GM21367 (cell line): ENCODE results near the gene SLC26A5.
"Not testable (repeated sequence)": the region's sequence is repeated elsewhere in the genome, so short reads cannot be mapped to it uniquely, and the experiment has no call there.

Source experiments
- ATAC-seq: cut with Tn5 transposase; IDR thresholded peaks from one replicate; pipeline ENCODE4 v1.9.1; 2021; ENCODE audit not compliant: unreplicated experiment

SLC26A5 gene

GRCh38 chr7:103446049-103446520, at the start of gene SLC26A5:
SLC26A5 (minus strand) TSS chr7:103446207; CDS start chr7:103421514, 24,693 bp downstream.
- no peak for ATAC-seq

DNA sequence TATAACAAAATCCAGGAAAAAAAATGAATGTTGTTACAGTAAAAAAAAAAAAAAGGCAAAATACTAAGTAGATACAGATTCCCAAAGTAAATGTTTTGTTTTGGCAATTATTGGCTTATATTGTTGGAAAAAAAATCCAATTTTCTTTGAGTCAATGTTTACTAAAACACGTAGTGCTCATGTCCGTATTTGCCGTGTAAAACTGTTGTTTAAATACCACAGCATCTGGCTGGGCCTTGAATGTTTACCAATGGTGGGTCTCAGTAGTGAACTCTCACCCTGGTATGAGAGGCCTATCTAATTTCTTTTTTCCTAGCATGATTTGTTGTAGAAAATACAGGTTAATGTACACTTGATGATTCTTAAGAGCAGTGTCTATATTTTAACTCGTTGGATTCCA, 41.4 kb upstream of the SLC26A5 start:
- no peak for ATAC-seq

GRCh38 chr7:103486873-103487272, 40.9 kb upstream of the SLC26A5 start:
- not testable (repeated sequence) for ATAC-seq

- ATAC-seq, result no peak
Measured at GRCh38 chr7:103480771-103481170, 34.8 kb upstream of the SLC26A5 start.

- no peak for ATAC-seq
Measured at GRCh38 chr7:103474956-103475355, 28.9 kb upstream of the SLC26A5 start.

DNA sequence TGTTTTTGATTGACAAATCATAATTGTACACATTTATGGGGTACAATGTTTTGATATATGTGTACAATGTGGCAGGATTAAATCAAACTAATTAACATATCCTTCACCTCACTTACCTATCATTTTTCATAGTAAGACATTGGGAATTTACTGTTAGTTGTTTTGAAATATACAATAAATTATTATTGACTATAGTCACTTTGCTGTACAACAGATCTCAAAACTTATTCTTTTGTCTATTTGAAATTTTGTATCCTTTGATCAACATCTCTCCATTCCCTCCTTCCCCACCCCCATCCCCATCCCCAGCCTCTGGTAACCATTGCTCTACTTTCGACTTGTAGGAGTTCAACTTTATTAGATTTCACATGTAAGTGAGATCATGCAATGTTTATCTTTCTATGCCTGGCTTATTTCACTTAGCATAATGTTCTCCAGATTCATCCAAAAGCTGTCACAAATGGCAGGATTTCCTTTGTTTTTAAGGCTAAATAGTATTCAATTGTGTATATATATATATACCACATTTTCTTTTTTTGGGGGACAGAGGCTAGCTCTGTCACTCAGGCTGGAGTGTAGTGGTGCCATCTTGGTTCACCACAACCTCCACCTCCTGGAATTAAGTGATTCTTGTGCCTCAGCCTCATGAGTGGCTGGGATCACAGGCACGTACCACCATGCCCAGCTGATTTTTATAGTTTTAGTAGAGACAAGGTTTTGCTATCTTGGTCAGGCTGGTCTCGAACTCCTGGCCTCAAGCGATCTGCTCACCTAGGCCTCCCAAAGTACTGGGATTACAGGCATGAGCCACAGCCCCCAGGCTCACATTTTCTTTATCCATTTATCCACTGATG, 23.3 kb upstream of the SLC26A5 start:
- no peak for ATAC-seq

DNA sequence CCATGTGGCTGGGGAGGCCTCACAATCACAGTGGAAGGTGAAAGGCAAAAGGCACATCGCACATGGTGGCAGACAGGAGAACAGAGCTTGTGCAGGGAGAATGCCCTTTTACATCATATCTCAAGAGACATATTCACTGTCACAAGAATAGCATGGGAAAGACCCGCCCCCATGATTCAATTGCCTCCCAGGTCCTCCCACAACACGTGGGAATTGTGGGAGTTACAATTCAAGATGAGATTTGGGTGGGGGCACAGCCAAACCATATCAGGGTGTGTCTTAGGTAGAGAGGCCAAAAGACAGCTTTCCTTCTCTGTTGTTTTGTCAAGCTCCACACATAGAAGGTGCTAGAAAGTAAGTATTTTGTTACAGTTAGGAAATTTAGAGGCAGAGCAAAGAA, 20.8 kb upstream of the SLC26A5 start:
- no peak for ATAC-seq

- ATAC-seq, result no peak
Measured at GRCh38 chr7:103462358-103462757, 16.4 kb upstream of the SLC26A5 start.

DNA sequence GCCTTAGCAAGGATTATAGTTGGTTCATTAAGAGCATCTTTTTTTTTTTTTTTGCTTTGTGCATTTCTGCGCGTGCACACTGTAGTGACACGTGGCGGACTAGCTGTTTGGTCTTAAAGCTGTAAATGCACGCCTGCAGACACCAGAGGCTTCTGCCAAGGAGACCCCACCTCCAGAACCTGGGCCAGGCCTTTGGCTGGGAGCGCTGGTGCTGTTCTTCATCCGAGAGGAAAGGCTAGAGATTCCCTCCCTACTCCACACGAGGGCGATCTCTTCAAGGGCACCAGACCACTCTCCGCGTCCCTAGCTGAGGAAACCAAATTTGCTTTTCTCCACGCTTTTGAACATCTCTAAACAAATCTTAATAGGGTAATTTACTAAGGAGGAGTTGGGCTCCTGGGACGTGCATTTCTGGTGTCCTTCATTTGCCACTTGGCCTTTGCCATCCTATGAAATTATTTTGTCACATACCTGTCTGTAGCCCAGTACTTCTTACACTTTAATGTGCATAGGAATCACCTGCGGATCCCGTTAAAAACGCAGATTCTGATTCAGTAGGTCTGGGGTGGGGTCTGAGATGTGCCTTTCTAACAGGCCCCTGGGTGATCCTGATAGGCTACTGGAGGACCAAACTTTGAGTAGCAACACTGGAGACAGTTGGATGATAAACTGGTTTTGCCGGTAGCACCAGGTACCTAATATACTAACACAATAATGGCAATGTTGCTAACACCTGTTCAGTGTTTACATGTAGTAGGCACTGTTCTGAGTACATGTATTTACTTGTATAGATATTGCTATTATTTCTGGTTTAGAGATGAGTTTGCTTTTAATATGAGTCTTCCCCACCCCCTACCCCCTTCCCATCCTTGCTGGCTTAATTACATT, 1.3 kb upstream of the SLC26A5 start:
- peak; percentile 81 for ATAC-seq

DNA sequence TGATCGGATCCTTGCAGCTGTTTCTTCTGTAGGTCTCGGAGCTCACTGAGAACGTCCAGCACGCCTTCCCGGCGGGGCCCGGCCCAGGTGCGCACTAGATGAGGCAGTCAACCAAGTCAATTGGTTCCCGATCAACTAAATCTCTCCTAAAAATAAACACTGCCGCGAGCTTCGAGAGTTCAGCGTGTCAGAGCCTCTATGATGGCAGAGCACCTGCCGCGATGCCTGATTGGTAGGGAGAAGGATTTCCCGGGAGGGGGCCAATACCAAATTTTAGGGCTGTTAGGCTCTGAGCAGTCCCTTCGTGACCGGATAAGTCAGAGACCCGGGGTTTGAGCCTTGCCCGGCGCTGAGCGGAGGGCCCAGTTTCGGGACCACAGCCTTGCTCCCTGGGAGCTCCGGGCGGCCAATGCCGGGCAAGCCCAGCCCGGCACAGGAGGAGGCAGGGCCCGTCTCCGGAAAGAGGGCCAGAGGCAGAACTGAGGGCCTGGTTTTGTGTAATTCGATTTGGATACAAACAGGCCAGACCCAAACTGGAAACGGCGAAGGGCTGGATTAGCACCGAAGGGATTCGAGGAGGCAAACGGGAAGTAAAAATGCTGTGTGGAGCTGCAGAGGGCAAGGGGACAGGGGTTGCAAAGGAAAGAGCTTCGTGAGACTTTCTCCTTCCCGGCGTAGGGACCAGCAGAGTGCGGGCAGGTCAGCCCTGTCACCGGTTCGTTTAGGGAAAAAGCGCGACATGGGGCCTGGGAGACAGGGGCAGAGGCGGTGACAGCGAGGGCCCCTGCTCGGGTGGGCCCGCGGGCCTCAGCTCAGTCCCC, 569 bp downstream of the SLC26A5 start:
- ATAC-seq, result no peak

GRCh38 chr7:103439661-103440060, 6.3 kb downstream of the SLC26A5 start:
- ATAC-seq, result no peak

GRCh38 chr7:103437623-103438022, 8.4 kb downstream of the SLC26A5 start:
- ATAC-seq, result no peak

DNA sequence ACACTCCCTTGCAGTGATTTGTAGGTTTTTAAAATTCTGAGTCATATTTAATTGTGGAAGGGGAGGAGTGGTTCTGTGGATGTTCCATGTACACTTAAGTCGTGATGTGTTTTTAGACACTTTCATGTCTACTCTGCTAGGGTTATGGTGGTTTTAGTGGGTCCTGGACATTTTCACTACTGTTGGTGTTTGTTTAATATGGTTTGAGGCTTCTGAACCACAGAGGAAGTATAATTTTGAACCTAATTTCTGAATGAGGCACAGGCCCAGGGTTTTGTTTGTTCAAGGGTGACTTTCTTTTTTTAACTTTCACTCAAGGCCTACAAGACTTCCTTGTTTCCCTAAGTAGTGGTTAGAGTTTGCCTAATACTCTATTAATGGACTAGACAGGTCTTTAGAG, 13.3 kb downstream of the SLC26A5 start:
- no peak for ATAC-seq

DNA sequence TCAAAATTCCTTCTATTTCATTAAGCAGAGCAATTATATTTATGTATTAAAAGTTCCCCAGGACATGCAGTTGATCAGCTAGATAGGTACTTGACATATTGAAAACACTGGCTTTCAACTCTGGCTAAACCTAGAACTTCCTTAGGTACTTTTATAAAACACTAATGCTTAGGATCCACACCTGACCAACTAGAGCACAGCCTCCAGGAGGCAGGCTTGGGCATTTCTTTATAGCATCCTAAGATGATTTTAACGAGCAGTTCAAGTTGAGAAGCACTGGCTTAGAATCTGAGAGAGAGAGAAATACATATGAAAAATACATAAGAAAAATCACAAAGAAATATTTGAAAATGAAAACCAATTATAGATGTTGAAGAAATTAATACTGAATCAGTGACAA, 20.8 kb downstream of the SLC26A5 start:
- ATAC-seq, result no peak

GRCh38 chr7:103423467-103424179, 22.4 kb downstream of the SLC26A5 start:
- no peak for ATAC-seq

GRCh38 chr7:103420857-103421384, 25.1 kb downstream of the SLC26A5 start:
- ATAC-seq, result no peak

- ATAC-seq, result no peak
Measured at GRCh38 chr7:103418241-103418640, 27.8 kb downstream of the SLC26A5 start.

GRCh38 chr7:103413407-103413806, 32.6 kb downstream of the SLC26A5 start:
- no peak for ATAC-seq

DNA sequence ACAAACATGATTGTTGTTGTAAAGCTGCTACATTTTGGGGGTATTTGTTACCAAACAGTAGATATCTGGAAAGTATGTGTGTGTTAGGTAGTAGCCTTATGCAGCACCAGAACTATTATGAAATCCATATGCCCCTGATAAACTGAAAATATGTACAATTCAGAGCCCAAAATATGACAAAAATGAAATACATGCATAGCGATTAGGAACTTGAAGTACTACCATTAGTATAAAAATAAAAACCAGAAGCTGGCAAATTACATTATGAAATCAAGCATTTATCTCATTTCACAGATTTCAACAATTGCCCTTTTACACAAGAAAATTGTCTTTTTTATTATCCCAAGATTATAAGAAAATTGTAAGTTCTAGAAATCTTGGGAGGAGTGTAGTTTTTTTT, 33.9 kb downstream of the SLC26A5 start:
- ATAC-seq, result no peak
